Measurements from ENCODE around the gene SEPTIN2. TPM values are rescaled to one million over a fixed set of nuclear protein-coding genes. Genes with fewer than 3 reads are reported as not detected.
A peak's percentile ranks its signal among the peaks of the same experiment; 100 is the strongest.

Gene SEPTIN2
- total RNA-seq, result 100 to 1,000 TPM; 226 to 271 TPM

DNA sequence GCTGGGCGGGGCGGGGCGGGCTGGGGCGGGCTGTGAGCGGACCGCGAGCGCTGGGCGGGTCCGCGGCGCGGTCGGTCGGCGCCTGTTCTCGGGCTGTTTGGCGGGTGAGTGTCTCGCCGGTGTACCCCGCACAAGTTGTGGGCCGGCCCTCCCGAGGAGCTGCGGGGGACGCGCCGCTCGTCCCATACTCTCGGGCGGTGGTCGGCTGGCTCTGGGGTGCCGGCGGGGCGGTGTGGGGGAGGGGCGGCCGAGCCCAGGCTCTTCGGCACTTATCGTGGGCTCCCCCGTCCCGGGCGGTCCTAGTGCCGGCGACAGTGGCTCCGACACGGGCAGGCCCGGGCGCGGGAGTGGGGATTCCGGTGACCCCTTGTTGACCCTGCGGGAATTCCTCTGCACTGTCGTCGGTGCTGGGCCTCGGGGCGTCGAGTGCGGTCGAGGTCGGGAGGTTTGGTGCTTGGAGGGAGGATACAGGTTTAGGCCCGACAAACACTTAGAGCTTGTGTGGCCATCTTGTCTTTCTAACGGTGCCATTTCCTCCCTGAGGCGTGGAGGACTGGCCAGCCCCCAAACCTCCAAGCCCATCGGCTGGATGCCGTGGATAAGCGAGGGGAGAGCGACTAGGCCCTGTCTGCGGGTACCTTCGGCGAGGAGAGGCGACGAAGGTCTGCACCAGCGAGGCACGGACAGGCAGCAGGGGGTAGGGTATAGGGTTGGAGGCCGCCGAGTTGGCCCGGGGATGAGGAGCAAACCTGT, at the start of gene SEPTIN2:
TSS of gene SEPTIN2 (plus strand) at position 47 of the 753 bp plus-strand sequence. CDS start 8,308 bp downstream, outside the sequence.
- DNase-seq (peak in 1 of 4 donors; percentile 39), ATAC-seq (peak; percentile 21)
- no peaks in the 10 kb centered on the region for H3K27me3 ChIP-seq
- 0% methylated on average over 11 to 69 of the region's 75 CpGs for WGBS, 2 donors
- H3K36me3 ChIP-seq (replicated peaks in 1 of 2; ENCODE audit: insufficient read depth in 1 of 2, low read depth in 2 of 2), result no peaks in the 10 kb centered on the region
- peak within 1 kb of the TSS; percentile 98 to 99 (median 99) for H3K27ac ChIP-seq
- H3K9me3 ChIP-seq, result no peaks in the 10 kb centered on the region
- H3K4me1 ChIP-seq, result peaks cover 59% of the 10 kb centered on the region
- H3K4me3 ChIP-seq, result peak within 1 kb of the TSS; percentile 63 to 93
- intact Hi-C loops (cut with DNase I), result no loop called here
- TF ChIP-seq, protein P1, sequence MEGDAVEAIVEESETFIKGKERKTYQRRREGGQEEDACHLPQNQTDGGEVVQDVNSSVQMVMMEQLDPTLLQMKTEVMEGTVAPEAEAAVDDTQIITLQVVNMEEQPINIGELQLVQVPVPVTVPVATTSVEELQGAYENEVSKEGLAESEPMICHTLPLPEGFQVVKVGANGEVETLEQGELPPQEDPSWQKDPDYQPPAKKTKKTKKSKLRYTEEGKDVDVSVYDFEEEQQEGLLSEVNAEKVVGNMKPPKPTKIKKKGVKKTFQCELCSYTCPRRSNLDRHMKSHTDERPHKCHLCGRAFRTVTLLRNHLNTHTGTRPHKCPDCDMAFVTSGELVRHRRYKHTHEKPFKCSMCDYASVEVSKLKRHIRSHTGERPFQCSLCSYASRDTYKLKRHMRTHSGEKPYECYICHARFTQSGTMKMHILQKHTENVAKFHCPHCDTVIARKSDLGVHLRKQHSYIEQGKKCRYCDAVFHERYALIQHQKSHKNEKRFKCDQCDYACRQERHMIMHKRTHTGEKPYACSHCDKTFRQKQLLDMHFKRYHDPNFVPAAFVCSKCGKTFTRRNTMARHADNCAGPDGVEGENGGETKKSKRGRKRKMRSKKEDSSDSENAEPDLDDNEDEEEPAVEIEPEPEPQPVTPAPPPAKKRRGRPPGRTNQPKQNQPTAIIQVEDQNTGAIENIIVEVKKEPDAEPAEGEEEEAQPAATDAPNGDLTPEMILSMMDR (IDR thresholded peaks at IDR 0.05), result no peak
- peak in 2 of 3 donors; percentile 70 to 72 for TF ChIP-seq POLR2A (IDR thresholded peaks at IDR 0.05)

DNA sequence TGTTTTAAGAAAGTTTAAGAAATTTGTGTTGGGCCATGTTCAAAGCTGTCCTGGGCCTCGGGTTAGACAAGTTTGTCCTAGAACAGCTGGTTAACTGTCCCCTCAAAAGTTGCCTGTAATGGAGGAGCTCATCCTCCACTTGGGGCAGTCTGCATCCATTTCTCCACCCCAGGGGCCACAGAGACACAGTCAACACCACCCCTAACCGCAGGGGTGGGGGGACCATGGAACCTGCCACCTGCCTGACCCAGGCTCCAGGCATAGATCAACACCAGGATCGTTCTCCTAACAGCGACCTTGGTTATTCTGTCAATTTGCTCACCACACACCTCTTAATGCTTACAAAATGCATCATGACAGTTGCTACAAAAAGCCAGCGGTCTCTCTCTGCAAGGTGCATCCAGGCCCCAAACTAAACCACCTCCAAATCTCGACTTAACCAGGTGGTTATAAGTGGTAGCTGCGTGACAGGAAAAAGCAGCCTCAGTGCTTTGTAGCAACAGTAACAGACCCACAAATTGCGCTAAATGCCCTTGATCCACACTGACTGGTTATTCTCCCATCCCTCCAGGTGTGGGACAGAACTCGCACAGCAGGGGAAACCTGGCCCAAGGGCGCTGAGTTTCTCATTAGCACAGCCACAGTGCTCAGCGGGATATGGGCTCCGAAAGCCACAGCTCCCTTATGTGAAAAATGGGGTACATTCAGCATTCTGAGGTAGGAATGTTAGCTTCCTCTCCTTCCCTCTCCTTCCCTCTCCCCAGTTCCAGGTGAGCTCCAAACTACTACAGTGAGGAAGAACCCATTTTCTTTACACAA, 48.3 kb upstream of the SEPTIN2 start:
- no peak for DNase-seq
- Histone ChIP-seq H3K27me3 (no peaks in the 10 kb centered on the region), H3K36me3 (replicated peaks in 1 of 2; ENCODE audit: insufficient read depth in 1 of 2, low read depth in 2 of 2) (peaks cover 0 to 27% of the 10 kb centered on the region in 2 donors), H3K9me3 (no peaks in the 10 kb centered on the region), H3K4me3 (no peak overlapping the region), H3K27ac (no peak overlapping the region), H3K4me1 (peaks cover 40% of the 10 kb centered on the region)
- intact Hi-C loops (cut with DNase I), result no loop called here
- WGBS, 2 donors, result 55 to 65% methylated on average over 11 to 12 of the region's 12 CpGs
- TF ChIP-seq, protein P1 (IDR thresholded peaks at IDR 0.05), result no peak
- TF ChIP-seq POLR2A (IDR thresholded peaks at IDR 0.05), result no peak
- ATAC-seq, result no peak

DNA sequence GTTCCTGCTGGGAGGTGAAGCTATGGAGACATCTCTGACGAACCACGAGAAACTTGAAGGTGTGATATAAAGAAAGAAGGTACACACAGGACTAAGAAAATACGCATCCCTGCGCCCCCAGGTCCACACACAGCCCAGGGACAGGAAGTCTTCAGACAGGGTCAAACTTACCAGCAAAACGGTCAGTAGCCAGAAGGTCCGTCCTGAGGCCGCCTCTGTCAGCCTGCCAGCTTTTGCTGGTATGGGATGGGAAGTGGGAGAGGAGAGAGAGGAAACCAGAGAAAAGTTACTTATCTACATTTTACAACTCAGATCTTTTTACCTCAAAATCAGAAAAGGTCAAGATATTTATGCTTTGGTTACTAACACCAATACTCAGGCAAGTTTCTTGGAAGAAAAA, 47.4 kb upstream of the SEPTIN2 start:
- TF ChIP-seq, protein P1 (IDR thresholded peaks at IDR 0.05), result no peak
- no peak for TF ChIP-seq POLR2A (IDR thresholded peaks at IDR 0.05)
- ATAC-seq (no peak), DNase-seq (no peak)
- Histone ChIP-seq H3K4me3 (no peak overlapping the region), H3K36me3 (replicated peaks in 1 of 2; ENCODE audit: insufficient read depth in 1 of 2, low read depth in 2 of 2) (peaks cover 0 to 18% of the 10 kb centered on the region in 2 donors), H3K27ac (no peak overlapping the region), H3K4me1 (peaks cover 45% of the 10 kb centered on the region), H3K9me3 (no peaks in the 10 kb centered on the region), H3K27me3 (no peaks in the 10 kb centered on the region)
- intact Hi-C loops (cut with DNase I), result no loop called here
- 37 to 46% methylated on average over 7 of the region's 7 CpGs for WGBS, 2 donors

DNA sequence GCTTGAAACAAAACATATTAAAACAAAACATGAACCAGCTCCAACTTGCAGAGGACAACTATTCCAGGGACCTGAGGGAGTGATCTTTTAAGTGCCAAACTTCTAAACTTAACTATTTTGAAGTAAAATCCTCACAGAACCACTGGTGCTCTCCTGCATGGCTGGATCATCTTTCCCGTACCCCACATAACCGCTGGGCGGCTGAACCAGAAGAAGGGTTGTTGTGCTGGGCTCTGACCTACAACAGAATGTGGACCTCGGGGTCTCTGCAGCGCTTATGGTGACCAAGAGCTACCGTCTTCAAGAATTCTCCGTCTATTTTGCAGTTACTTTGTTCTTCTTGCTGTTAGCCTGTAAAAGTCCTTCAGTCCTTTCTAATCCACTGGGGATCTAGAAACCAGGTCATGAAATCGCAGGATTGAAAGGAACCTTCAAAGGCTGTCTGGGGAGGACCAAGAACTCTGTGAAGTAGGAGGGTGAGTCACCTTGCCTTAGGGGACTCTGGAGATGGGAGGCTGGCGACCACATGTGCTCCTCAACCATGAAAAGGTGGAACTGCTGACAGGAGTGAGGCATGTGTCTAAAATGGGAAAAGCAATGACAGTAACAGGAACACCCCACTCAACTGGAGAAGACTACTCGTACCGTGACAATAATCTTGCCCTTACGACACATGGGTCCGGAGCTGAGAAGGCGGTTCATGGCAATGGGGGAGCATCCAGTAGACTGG, 46.8 kb upstream of the SEPTIN2 start:
- Histone ChIP-seq H3K9me3 (no peaks in the 10 kb centered on the region), H3K4me3 (no peak overlapping the region), H3K27me3 (no peaks in the 10 kb centered on the region), H3K4me1 (peaks cover 50% of the 10 kb centered on the region), H3K27ac (peak overlapping the region in 2 of 4 donors; percentile 93 to 99), H3K36me3 (replicated peaks in 1 of 2; ENCODE audit: insufficient read depth in 1 of 2, low read depth in 2 of 2) (peaks cover 0 to 15% of the 10 kb centered on the region in 2 donors)
- no peak for DNase-seq
- intact Hi-C loops (cut with DNase I), result no loop called here
- no peak for TF ChIP-seq POLR2A (IDR thresholded peaks at IDR 0.05)
- TF ChIP-seq, protein P1 (IDR thresholded peaks at IDR 0.05), result no peak
- WGBS, 2 donors, result 50% methylated on average over 14 of the region's 14 CpGs
- no peak for ATAC-seq
